H1 (cell line): Measurements from ENCODE around the gene BRINP3. TPM values are rescaled to one million over a fixed set of nuclear protein-coding genes. Genes with fewer than 3 reads are reported as not detected.

ENCODE experiments used
- CTCF ChIA-PET: fragments of 300-600 bp; sonication (Branson Sonifier 250); formaldehyde crosslinking; loops from one replicate; lab custom pipeline; 2021; ENCODE audit not compliant: partially characterized antibody; lab: Charles Lee
- POLR2A ChIA-PET: fragments of 300-600 bp; sonication (Branson Sonifier 250); formaldehyde crosslinking; loops from one replicate; lab custom pipeline; 2021; ENCODE audit warnings: inconsistent platforms; ENCODE audit not compliant: partially characterized antibody; lab: Charles Lee
- DNase-seq, 2 experiments: peaks; one replicate each; pipeline versions ENCODE4 v3.0.0 to v3.0.0-alpha.2; 2010 to 2022; ENCODE audit warnings: low spot score in 2 of 2, low read depth in 1 of 2, mixed read lengths in 1 of 2
- FAIRE-seq: peaks from 2 replicates; lab custom pipeline; 2011; peaks lifted over from hg19 to GRCh38; lab: Jason Lieb, UNC
- H2AFZ ChIP-seq: 2 replicates; pipeline ENCODE4 v1.8.1; 2012; ENCODE audit warnings: low read length, inconsistent platforms
- H2AK5ac ChIP-seq: 2 replicates; pipeline ENCODE4 v1.6.1; 2013; ENCODE audit warnings: low read depth, low read length
- H2BK120ac ChIP-seq: replicated peaks from 2 replicates; pipeline ENCODE3; 2013; ENCODE audit warnings: low read depth, low read length, inconsistent platforms
- H2BK12ac ChIP-seq: 2 replicates; pipeline ENCODE4 v1.6.1; 2013; ENCODE audit warnings: low read depth, low read length
- H2BK15ac ChIP-seq: 2 replicates; pipeline ENCODE4 v1.6.1; 2013; ENCODE audit warnings: low read length
- H2BK20ac ChIP-seq: 2 replicates; pipeline ENCODE4 v1.6.1; 2013; ENCODE audit warnings: low read length
- H2BK5ac ChIP-seq: 2 replicates; pipeline ENCODE4 v1.6.1; 2013; ENCODE audit warnings: low read depth, low read length
- H3K14ac ChIP-seq: 2 replicates; pipeline ENCODE4 v1.6.1; 2013; ENCODE audit warnings: inconsistent platforms; ENCODE audit not compliant: insufficient read length
- H3K18ac ChIP-seq: 2 replicates; pipeline ENCODE4 v1.6.1; 2013; ENCODE audit warnings: low read length; ENCODE audit errors: extremely low read depth
- H3K23ac ChIP-seq: 2 replicates; pipeline ENCODE4 v1.6.1; 2013; ENCODE audit warnings: inconsistent platforms; ENCODE audit not compliant: insufficient read length
- H3K23me2 ChIP-seq: 2 replicates; pipeline ENCODE4 v1.6.1; 2013; ENCODE audit warnings: low read depth, low read length
- H3K27ac ChIP-seq: 2 replicates; pipeline ENCODE4 v1.6.1; 2011; ENCODE audit warnings: low read depth, low read length, inconsistent platforms
- H3K27me3 ChIP-seq, 4 experiments: replicated peaks in 1 of 4; 1 replicate in 1 of 4; 2 replicates in 3 of 4; pipeline versions ENCODE4 v1.6.1 to v1.8.1; 2011 to 2013; ENCODE audit warnings: low read length in 3 of 4, mild to moderate bottlenecking in 3 of 4, inconsistent platforms in 2 of 4, mixed read lengths in 2 of 4, moderate library complexity in 1 of 4; ENCODE audit not compliant: control insufficient read depth in 3 of 4, insufficient read depth in 3 of 4; ENCODE audit errors: extremely low read depth in 1 of 4
- H3K36me3 ChIP-seq, 4 experiments: 2 replicates each; pipeline versions ENCODE4 v1.6.1 to v1.8.1; 2011 to 2013; ENCODE audit warnings: mild to moderate bottlenecking in 4 of 4, low read length in 3 of 4, moderate library complexity in 2 of 4, control low read depth in 1 of 4, inconsistent platforms in 1 of 4; ENCODE audit not compliant: insufficient read depth in 4 of 4, control insufficient read depth in 2 of 4
- H3K4ac ChIP-seq: replicated peaks from 2 replicates; pipeline ENCODE3; 2013; ENCODE audit warnings: low read length, low read depth, mixed read lengths, inconsistent platforms; ENCODE audit not compliant: insufficient read length
- H3K4me1 ChIP-seq, 4 experiments: replicated peaks in 1 of 4; 1 replicate in 1 of 4; 2 replicates in 3 of 4; pipeline versions ENCODE4 v1.6.1 to v1.8.1; 2011 to 2013; ENCODE audit warnings: low read length in 3 of 4, inconsistent platforms in 2 of 4, mixed read lengths in 1 of 4; ENCODE audit not compliant: insufficient read depth in 4 of 4, control insufficient read depth in 3 of 4
- H3K4me2 ChIP-seq, 2 experiments: 2 replicates each; pipeline versions ENCODE4 v1.6.1 to v1.8.1; 2011 to 2013; ENCODE audit warnings: low read depth in 2 of 2, low read length in 2 of 2, control low read depth in 1 of 2, inconsistent platforms in 1 of 2, mild to moderate bottlenecking in 1 of 2; ENCODE audit not compliant: insufficient read depth in 1 of 2
- H3K4me3 ChIP-seq, 4 experiments: fragments of 200-600, 300-600 bp in 1 of 4; sonication (generic), shearing (Covaris generic), sonication (Bioruptor Twin) in 1 of 4; 2 replicates each; pipeline versions ENCODE4 v1.5.1 to v1.8.1; 2011 to 2016; ENCODE audit warnings: low read length in 4 of 4, low read depth in 3 of 4, control low read depth in 2 of 4, inconsistent platforms in 2 of 4, mild to moderate bottlenecking in 2 of 4, mixed read lengths in 1 of 4, moderate library complexity in 1 of 4; ENCODE audit not compliant: insufficient read depth in 2 of 4; ENCODE audit errors: extremely low read depth in 1 of 4
- H3K56ac ChIP-seq: replicated peaks from 2 replicates; pipeline ENCODE3; 2013; ENCODE audit warnings: low read depth, mild to moderate bottlenecking, mixed read lengths, low read length, inconsistent platforms; ENCODE audit not compliant: insufficient read length
- H3K79me1 ChIP-seq: 2 replicates; pipeline ENCODE4 v1.6.1; 2013; ENCODE audit warnings: low read depth, low read length, control low read depth
- H3K79me2 ChIP-seq, 2 experiments: 2 replicates each; pipeline versions ENCODE4 v1.6.1 to v1.8.1; 2012 to 2013; ENCODE audit warnings: low read length in 2 of 2, mild to moderate bottlenecking in 2 of 2, inconsistent platforms in 1 of 2; ENCODE audit not compliant: insufficient read depth in 2 of 2, control insufficient read depth in 1 of 2
- H3K9ac ChIP-seq, 4 experiments: replicated peaks in 1 of 4; 1 replicate in 1 of 4; 2 replicates in 3 of 4; pipeline versions ENCODE4 v1.6.1 to v1.8.1; 2011 to 2013; ENCODE audit warnings: low read depth in 3 of 4, low read length in 3 of 4, control low read depth in 2 of 4, mild to moderate bottlenecking in 2 of 4, moderate library complexity in 2 of 4, inconsistent platforms in 1 of 4; ENCODE audit errors: extremely low read depth in 1 of 4
- H3K9me3 ChIP-seq, 2 experiments: 2 replicates each; pipeline versions ENCODE4 v1.6.1 to v1.8.1; 2012 to 2013; ENCODE audit warnings: mild to moderate bottlenecking in 2 of 2, moderate library complexity in 2 of 2, control low read depth in 1 of 2, inconsistent platforms in 1 of 2, low read depth in 1 of 2, low read length in 1 of 2, mixed read lengths in 1 of 2; ENCODE audit not compliant: insufficient read depth in 2 of 2
- H4K20me1 ChIP-seq, 2 experiments: replicated peaks in 1 of 2; 2 replicates each; pipeline versions ENCODE3 to v1.8.1; 2011 to 2013; ENCODE audit warnings: inconsistent platforms in 2 of 2, low read length in 2 of 2, mild to moderate bottlenecking in 1 of 2; ENCODE audit not compliant: insufficient read depth in 2 of 2, control insufficient read depth in 1 of 2
- H4K5ac ChIP-seq: 2 replicates; pipeline ENCODE4 v1.6.1; 2013; ENCODE audit warnings: low read length, low read depth, mixed read lengths, inconsistent platforms; ENCODE audit not compliant: insufficient read length
- H4K8ac ChIP-seq: 2 replicates; pipeline ENCODE4 v1.8.0; 2013; ENCODE audit warnings: mild to moderate bottlenecking, moderate library complexity, low read length, inconsistent platforms; ENCODE audit not compliant: insufficient read depth; ENCODE audit errors: extremely low read depth
- H4K91ac ChIP-seq: replicated peaks from 2 replicates; pipeline ENCODE3; 2013; ENCODE audit warnings: low read length, mixed read lengths, inconsistent platforms; ENCODE audit not compliant: insufficient read length
- BRCA1 ChIP-seq: IDR thresholded peaks from 2 replicates; pipeline ENCODE4 v1.6.1; 2012; ENCODE audit warnings: low read depth, low read length, improper control_type of control experiment
- CEBPB ChIP-seq: IDR thresholded peaks from 2 replicates; pipeline ENCODE4 v1.6.1; 2012; ENCODE audit warnings: low read depth, low read length
- GABPA ChIP-seq: IDR thresholded peaks from 2 replicates; pipeline ENCODE4 v1.6.1; 2011; ENCODE audit warnings: mild to moderate bottlenecking, low read length, moderate library complexity, borderline replicate concordance; ENCODE audit not compliant: insufficient read depth
- GTF2F1 ChIP-seq: IDR thresholded peaks from 2 replicates; pipeline ENCODE4 v1.6.1; 2012; ENCODE audit warnings: low read depth, low read length, improper control_type of control experiment, borderline replicate concordance
- KDM5A ChIP-seq: fragments of 200-600 bp; IDR thresholded peaks from 2 replicates; pipeline ENCODE4 v1.7.1; 2012; ENCODE audit warnings: mild to moderate bottlenecking, low read length, inconsistent platforms, mixed read lengths
- MAFK ChIP-seq: IDR thresholded peaks from 2 replicates; pipeline ENCODE4 v1.6.1; 2012; ENCODE audit warnings: low read depth, mild to moderate bottlenecking, improper control_type of control experiment, low read length
- POU5F1 ChIP-seq: IDR thresholded peaks from 2 replicates; pipeline ENCODE4 v1.6.1; 2011; ENCODE audit warnings: low read depth, mild to moderate bottlenecking, low read length, moderate library complexity
- RBBP5 ChIP-seq: IDR thresholded peaks from 2 replicates; pipeline ENCODE4 v1.7.1; 2012; ENCODE audit warnings: low read depth, mild to moderate bottlenecking, inconsistent platforms, low read length, moderate library complexity, borderline replicate concordance
- RFX5 ChIP-seq: IDR thresholded peaks from 2 replicates; pipeline ENCODE4 v1.6.1; 2011; ENCODE audit warnings: low read depth, low read length, improper control_type of control experiment, borderline replicate concordance
- SIN3A ChIP-seq, 2 experiments: IDR thresholded peaks in 1 of 2; conservative IDR thresholded peaks in 1 of 2; 2 replicates each; pipeline ENCODE4 v1.6.1; 2011 to 2012; ENCODE audit warnings: low read length in 2 of 2, improper control_type of control experiment in 1 of 2, low read depth in 1 of 2, mild to moderate bottlenecking in 1 of 2
- SP1 ChIP-seq: IDR thresholded peaks from 2 replicates; pipeline ENCODE4 v1.6.1; 2011; ENCODE audit warnings: low read depth, low read length
- SP4 ChIP-seq: IDR thresholded peaks from 2 replicates; pipeline ENCODE4 v1.6.1; 2012; ENCODE audit warnings: low read length, inconsistent platforms
- TAF1 ChIP-seq: IDR thresholded peaks from 2 replicates; pipeline ENCODE4 v1.6.1; 2011; ENCODE audit warnings: mild to moderate bottlenecking, low read depth, low read length
- WGBS, 2 experiments: shearing (Covaris generic) in 1 of 2; methylation state at CpG; one replicate each; pipeline versions ENCODE4 v1.1.6 to v1.1.7; 2013 to 2015; ENCODE audit warnings: low lambda C conversion rate in 2 of 2, mixed read lengths in 2 of 2, inconsistent platforms in 1 of 2, low coverage in 1 of 2, missing lambda C conversion rate in 1 of 2; ENCODE audit not compliant: insufficient replicate concordance in 2 of 2, insufficient coverage in 1 of 2, insufficient read length in 1 of 2; ENCODE audit errors: extremely low coverage in 1 of 2, missing lambda C conversion rate in 1 of 2; 5-methylcytosine and 5-hydroxymethylcytosine counted together
- polyA plus RNA-seq, 7 experiments: library from polyadenylated mRNA; depleted of rRNA in 3 of 7; stranded (reverse) in 5 of 7; unstranded in 2 of 7; fragments of >200 nt in 5 of 7; fragments of 200-250 nt in 2 of 7; gene quantifications; 1 replicate in 5 of 7; 2 replicates in 1 of 7; 4 replicates in 1 of 7; pipeline versions ENCODE4 v1.2.1 to v1.2.3, GENCODE V29; 2011 to 2013; ENCODE audit warnings: missing spikeins in 2 of 7, mixed read lengths in 2 of 7
- total RNA-seq: library from RNA; stranded (reverse); fragmentation: NEBNext Ultra II Directional; extraction: Animal tissue kit (Norgen Biotek cat#: 25700); gene quantifications from 2 replicates; pipeline ENCODE4 v1.2.1, GENCODE V29; 2021
- TF ChIP-seq, protein P1 (sequence below): IDR thresholded peaks from 2 replicates; pipeline ENCODE4 v1.6.1; 2011; ENCODE audit warnings: low read length, improper control_type of control experiment

The BRINP3 gene
- total and polyA plus RNA-seq, 2 of the 8 experiments (the other 6 are each of a cell fraction or from before 2014, with no cell fraction given), result not detected

DNA sequence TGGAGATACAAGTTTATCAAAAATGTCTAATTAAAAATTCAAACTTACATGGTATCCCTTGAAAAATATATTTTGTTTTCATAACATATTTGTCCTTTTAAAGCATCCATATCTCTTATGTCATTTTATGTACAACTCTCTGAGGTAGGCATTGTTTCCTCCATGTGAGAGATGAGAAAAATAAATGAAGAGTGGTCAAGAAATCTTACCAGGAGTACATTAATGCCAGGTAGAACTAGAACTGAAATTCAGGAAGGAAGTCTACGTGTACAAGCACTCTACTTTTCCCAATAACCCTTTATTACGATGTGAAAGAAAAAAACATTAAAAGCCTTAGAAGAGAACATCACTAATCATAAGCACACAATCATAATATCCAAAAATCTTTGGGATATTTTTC, 5.6 kb downstream of the BRINP3 start:
- Histone ChIP-seq H3K23ac (no peak overlapping the region), H3K9me3 (no peaks in the 10 kb centered on the region), H3K27me3 (peaks cover 10 to 32% (median 15%) of the 10 kb centered on the region in 4 experiments), H4K8ac (no peak overlapping the region), H3K27ac (no peak overlapping the region), H2BK20ac (no peak overlapping the region), H3K36me3 (no peaks in the 10 kb centered on the region), H3K4me3 (no peak overlapping the region), H3K18ac (no peak overlapping the region), H3K9ac (no peak overlapping the region), H4K91ac (no peak overlapping the region), H2BK5ac (no peak overlapping the region), H3K4ac (no peak overlapping the region), H2AK5ac (no peak overlapping the region), H3K56ac (no peak overlapping the region), H4K5ac (no peak overlapping the region), H3K4me1 (peaks cover 0 to 4% (median 3%) of the 10 kb centered on the region in 4 experiments; a peak in 4 of 7 replicates), H3K23me2 (peaks cover 8% of the 10 kb centered on the region; the same call in 1 of the 2 replicates), H2BK120ac (no peak overlapping the region), H3K4me2 (no peak overlapping the region), H2BK12ac (no peak overlapping the region), H2BK15ac (no peak overlapping the region), H3K79me2 (no peaks in the 10 kb centered on the region), H2AFZ (no peak overlapping the region), H4K20me1 (no peaks in the 10 kb centered on the region), H3K14ac (no peak overlapping the region), H3K79me1 (no peaks in the 10 kb centered on the region)
- WGBS, 2 experiments, result 78% methylated on average over 2 of the region's 2 CpGs; no CpG with 5 or more reads in 1 of the 2 experiments
- POLR2A ChIA-PET, result no interaction called here
- CTCF ChIA-PET, result no interaction called here
- DNase-seq (no peak), FAIRE-seq (no peak)
- TF ChIP-seq RFX5 (no peak), POU5F1 (no peak), BRCA1 (no peak), GABPA (no peak), MAFK (no peak), SP1 (no peak), RBBP5 (no peak), SP4 (no peak), TAF1 (no peak), KDM5A (no peak), SIN3A (conservative IDR thresholded peaks at IDR 0.05 in 1 of 2, IDR thresholded peaks at IDR 0.05 in 1 of 2; ENCODE audit: low read depth in 1 of 2, low read length in 2 of 2) (no peak), CEBPB (no peak), GTF2F1 (no peak)
- TF ChIP-seq, protein P1, sequence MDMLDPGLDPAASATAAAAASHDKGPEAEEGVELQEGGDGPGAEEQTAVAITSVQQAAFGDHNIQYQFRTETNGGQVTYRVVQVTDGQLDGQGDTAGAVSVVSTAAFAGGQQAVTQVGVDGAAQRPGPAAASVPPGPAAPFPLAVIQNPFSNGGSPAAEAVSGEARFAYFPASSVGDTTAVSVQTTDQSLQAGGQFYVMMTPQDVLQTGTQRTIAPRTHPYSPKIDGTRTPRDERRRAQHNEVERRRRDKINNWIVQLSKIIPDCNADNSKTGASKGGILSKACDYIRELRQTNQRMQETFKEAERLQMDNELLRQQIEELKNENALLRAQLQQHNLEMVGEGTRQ, result no peak
